H1 (cell line): ENCODE results near the gene TLR9. TPM values are rescaled to one million over a fixed set of nuclear protein-coding genes. Genes with fewer than 3 reads are reported as not detected.

ENCODE experiments used
- MAFK ChIP-seq: IDR thresholded peaks from 2 replicates; pipeline ENCODE4 v1.6.1; 2012; ENCODE audit warnings: low read depth, mild to moderate bottlenecking, improper control_type of control experiment, low read length
- SAP30 ChIP-seq: fragments of 300-600 bp; sonication (generic); IDR thresholded peaks from 2 replicates; pipeline ENCODE4 v1.7.1; 2012; ENCODE audit warnings: low read length, moderate library complexity, mild to moderate bottlenecking, inconsistent platforms; ENCODE audit not compliant: insufficient read depth, insufficient replicate concordance
- SRF ChIP-seq: IDR thresholded peaks from 2 replicates; pipeline ENCODE4 v1.6.1; 2011; ENCODE audit warnings: mild to moderate bottlenecking, low read depth, low read length, moderate library complexity
- SUZ12 ChIP-seq: fragments of 200-600 bp; sonication (generic); IDR thresholded peaks from 2 replicates; pipeline ENCODE4 v1.6.1; 2012; ENCODE audit warnings: mild to moderate bottlenecking, inconsistent platforms, low read length, moderate library complexity, mixed read lengths
- TAF1 ChIP-seq: IDR thresholded peaks from 2 replicates; pipeline ENCODE4 v1.6.1; 2011; ENCODE audit warnings: mild to moderate bottlenecking, low read depth, low read length
- TCF12 ChIP-seq: IDR thresholded peaks from 2 replicates; pipeline ENCODE4 v1.6.1; 2011; ENCODE audit warnings: low read depth, mild to moderate bottlenecking, low read length
- TEAD4 ChIP-seq: IDR thresholded peaks from 2 replicates; pipeline ENCODE4 v1.6.1; 2012; ENCODE audit warnings: low read depth, low read length, inconsistent platforms, mixed read lengths
- YY1 ChIP-seq: IDR thresholded peaks from 2 replicates; pipeline ENCODE4 v1.6.1; 2011; ENCODE audit warnings: low read depth, mild to moderate bottlenecking, low read length
- polyA plus RNA-seq, 7 experiments: library from polyadenylated mRNA; depleted of rRNA in 3 of 7; stranded (reverse) in 5 of 7; unstranded in 2 of 7; fragments of >200 nt in 5 of 7; fragments of 200-250 nt in 2 of 7; gene quantifications; 1 replicate in 5 of 7; 2 replicates in 1 of 7; 4 replicates in 1 of 7; pipeline versions ENCODE4 v1.2.1 to v1.2.3, GENCODE V29; 2011 to 2013; ENCODE audit warnings: missing spikeins in 2 of 7, mixed read lengths in 2 of 7
- total RNA-seq: library from RNA; stranded (reverse); fragmentation: NEBNext Ultra II Directional; extraction: Animal tissue kit (Norgen Biotek cat#: 25700); gene quantifications from 2 replicates; pipeline ENCODE4 v1.2.1, GENCODE V29; 2021
- TF ChIP-seq, protein P1 (sequence below): fragments of 300-600 bp; sonication (generic); IDR thresholded peaks from 2 replicates; pipeline ENCODE4 v1.7.1; 2012; ENCODE audit warnings: low read length, moderate library complexity, mild to moderate bottlenecking, inconsistent platforms; ENCODE audit not compliant: insufficient replicate concordance
- TF ChIP-seq, protein P2 (sequence below): IDR thresholded peaks from 2 replicates; pipeline ENCODE4 v1.6.1; 2011; ENCODE audit warnings: low read length, improper control_type of control experiment

The TLR9 gene
- total and polyA plus RNA-seq, 2 of the 8 experiments (the other 6 are each of a cell fraction or from before 2014, with no cell fraction given): 0.05 TPM; not detected in 1

- TF ChIP-seq, protein P1, sequence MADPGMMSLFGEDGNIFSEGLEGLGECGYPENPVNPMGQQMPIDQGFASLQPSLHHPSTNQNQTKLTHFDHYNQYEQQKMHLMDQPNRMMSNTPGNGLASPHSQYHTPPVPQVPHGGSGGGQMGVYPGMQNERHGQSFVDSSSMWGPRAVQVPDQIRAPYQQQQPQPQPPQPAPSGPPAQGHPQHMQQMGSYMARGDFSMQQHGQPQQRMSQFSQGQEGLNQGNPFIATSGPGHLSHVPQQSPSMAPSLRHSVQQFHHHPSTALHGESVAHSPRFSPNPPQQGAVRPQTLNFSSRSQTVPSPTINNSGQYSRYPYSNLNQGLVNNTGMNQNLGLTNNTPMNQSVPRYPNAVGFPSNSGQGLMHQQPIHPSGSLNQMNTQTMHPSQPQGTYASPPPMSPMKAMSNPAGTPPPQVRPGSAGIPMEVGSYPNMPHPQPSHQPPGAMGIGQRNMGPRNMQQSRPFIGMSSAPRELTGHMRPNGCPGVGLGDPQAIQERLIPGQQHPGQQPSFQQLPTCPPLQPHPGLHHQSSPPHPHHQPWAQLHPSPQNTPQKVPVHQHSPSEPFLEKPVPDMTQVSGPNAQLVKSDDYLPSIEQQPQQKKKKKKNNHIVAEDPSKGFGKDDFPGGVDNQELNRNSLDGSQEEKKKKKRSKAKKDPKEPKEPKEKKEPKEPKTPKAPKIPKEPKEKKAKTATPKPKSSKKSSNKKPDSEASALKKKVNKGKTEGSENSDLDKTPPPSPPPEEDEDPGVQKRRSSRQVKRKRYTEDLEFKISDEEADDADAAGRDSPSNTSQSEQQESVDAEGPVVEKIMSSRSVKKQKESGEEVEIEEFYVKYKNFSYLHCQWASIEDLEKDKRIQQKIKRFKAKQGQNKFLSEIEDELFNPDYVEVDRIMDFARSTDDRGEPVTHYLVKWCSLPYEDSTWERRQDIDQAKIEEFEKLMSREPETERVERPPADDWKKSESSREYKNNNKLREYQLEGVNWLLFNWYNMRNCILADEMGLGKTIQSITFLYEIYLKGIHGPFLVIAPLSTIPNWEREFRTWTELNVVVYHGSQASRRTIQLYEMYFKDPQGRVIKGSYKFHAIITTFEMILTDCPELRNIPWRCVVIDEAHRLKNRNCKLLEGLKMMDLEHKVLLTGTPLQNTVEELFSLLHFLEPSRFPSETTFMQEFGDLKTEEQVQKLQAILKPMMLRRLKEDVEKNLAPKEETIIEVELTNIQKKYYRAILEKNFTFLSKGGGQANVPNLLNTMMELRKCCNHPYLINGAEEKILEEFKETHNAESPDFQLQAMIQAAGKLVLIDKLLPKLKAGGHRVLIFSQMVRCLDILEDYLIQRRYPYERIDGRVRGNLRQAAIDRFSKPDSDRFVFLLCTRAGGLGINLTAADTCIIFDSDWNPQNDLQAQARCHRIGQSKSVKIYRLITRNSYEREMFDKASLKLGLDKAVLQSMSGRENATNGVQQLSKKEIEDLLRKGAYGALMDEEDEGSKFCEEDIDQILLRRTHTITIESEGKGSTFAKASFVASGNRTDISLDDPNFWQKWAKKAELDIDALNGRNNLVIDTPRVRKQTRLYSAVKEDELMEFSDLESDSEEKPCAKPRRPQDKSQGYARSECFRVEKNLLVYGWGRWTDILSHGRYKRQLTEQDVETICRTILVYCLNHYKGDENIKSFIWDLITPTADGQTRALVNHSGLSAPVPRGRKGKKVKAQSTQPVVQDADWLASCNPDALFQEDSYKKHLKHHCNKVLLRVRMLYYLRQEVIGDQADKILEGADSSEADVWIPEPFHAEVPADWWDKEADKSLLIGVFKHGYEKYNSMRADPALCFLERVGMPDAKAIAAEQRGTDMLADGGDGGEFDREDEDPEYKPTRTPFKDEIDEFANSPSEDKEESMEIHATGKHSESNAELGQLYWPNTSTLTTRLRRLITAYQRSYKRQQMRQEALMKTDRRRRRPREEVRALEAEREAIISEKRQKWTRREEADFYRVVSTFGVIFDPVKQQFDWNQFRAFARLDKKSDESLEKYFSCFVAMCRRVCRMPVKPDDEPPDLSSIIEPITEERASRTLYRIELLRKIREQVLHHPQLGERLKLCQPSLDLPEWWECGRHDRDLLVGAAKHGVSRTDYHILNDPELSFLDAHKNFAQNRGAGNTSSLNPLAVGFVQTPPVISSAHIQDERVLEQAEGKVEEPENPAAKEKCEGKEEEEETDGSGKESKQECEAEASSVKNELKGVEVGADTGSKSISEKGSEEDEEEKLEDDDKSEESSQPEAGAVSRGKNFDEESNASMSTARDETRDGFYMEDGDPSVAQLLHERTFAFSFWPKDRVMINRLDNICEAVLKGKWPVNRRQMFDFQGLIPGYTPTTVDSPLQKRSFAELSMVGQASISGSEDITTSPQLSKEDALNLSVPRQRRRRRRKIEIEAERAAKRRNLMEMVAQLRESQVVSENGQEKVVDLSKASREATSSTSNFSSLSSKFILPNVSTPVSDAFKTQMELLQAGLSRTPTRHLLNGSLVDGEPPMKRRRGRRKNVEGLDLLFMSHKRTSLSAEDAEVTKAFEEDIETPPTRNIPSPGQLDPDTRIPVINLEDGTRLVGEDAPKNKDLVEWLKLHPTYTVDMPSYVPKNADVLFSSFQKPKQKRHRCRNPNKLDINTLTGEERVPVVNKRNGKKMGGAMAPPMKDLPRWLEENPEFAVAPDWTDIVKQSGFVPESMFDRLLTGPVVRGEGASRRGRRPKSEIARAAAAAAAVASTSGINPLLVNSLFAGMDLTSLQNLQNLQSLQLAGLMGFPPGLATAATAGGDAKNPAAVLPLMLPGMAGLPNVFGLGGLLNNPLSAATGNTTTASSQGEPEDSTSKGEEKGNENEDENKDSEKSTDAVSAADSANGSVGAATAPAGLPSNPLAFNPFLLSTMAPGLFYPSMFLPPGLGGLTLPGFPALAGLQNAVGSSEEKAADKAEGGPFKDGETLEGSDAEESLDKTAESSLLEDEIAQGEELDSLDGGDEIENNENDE: no peak
- TF ChIP-seq, protein P2, sequence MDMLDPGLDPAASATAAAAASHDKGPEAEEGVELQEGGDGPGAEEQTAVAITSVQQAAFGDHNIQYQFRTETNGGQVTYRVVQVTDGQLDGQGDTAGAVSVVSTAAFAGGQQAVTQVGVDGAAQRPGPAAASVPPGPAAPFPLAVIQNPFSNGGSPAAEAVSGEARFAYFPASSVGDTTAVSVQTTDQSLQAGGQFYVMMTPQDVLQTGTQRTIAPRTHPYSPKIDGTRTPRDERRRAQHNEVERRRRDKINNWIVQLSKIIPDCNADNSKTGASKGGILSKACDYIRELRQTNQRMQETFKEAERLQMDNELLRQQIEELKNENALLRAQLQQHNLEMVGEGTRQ: no peak
- TF ChIP-seq TEAD4 (no peak), SAP30 (no peak), YY1 (no peak), MAFK (no peak), SUZ12 (no peak), TAF1 (no peak), TCF12 (no peak), SRF (no peak)
Measured at GRCh38 chr3:52259448-52259847, 34.0 kb upstream of the TLR9 start (continued).
